Heart right ventricle (tissue), 16 donors: ENCODE measurements around the gene FBP2. TPM values are rescaled to one million over a fixed set of nuclear protein-coding genes. Genes with fewer than 3 reads are reported as not detected.

Source experiments
- ATAC-seq, 8 donors: fragments of 200-7000 bp; cut with Tn5 transposase; one replicate each; pipeline ENCODE4 v1.9.1; 2020; ENCODE audit warnings: mild to moderate bottlenecking in 8 of 8, moderate library complexity in 8 of 8, moderate number of reproducible peaks in 1 of 8
- DNase-seq, 2 donors: peaks; one replicate each; pipeline ENCODE4 v3.0.0-alpha.2; 2020
- H3K27ac ChIP-seq, 10 donors: fragments of 200-600 bp; sonication (generic) in 2 of 10; one replicate each; pipeline versions ENCODE4 v1.5.0 to v1.8.0; 2020 to 2022; ENCODE audit warnings: mild to moderate bottlenecking in 3 of 10
- H3K27me3 ChIP-seq, 7 donors: fragments of 200-600 bp; one replicate each; pipeline ENCODE4 v1.8.0; 2021 to 2022; ENCODE audit warnings: mild to moderate bottlenecking in 2 of 7
- H3K36me3 ChIP-seq, 9 donors: fragments of 200-600 bp; sonication (generic) in 1 of 9; one replicate each; pipeline versions ENCODE4 v1.5.0 to v1.8.0; 2020 to 2022; ENCODE audit warnings: mild to moderate bottlenecking in 2 of 9
- H3K4me1 ChIP-seq, 9 donors: fragments of 200-600 bp; sonication (generic) in 1 of 9; one replicate each; pipeline versions ENCODE4 v1.5.0 to v1.8.0; 2020 to 2022; ENCODE audit warnings: mild to moderate bottlenecking in 4 of 9
- H3K4me3 ChIP-seq, 10 donors: fragments of 200-600 bp; sonication (generic) in 2 of 10; one replicate each; pipeline versions ENCODE4 v1.5.0 to v1.8.0; 2020 to 2022; ENCODE audit warnings: mild to moderate bottlenecking in 7 of 10, moderate library complexity in 2 of 10
- H3K9me3 ChIP-seq, 11 donors: fragments of 200-600 bp in 10 of 11; sonication (generic) in 2 of 11; one replicate each; pipeline versions ENCODE4 v1.5.0 to v1.8.0; 2013 to 2022; ENCODE audit warnings: mild to moderate bottlenecking in 2 of 11, control low read depth in 1 of 11, moderate library complexity in 1 of 11
- CTCF ChIP-seq, 9 donors: fragments of 200-600 bp; sonication (generic) in 2 of 9; IDR thresholded peaks; one replicate each; pipeline versions ENCODE4 v1.5.0 to v1.8.0; 2021 to 2022; ENCODE audit warnings: antibody characterized with exemption in 9 of 9, mild to moderate bottlenecking in 5 of 9, moderate library complexity in 1 of 9
- WGBS, 2 donors: extraction: QIAGEN DNeasy Blood & Tissue Kit; methylation state at CpG; one replicate each; pipeline ENCODE4 v1.1.7; 2013; ENCODE audit warnings: inconsistent platforms in 1 of 2; 5-methylcytosine and 5-hydroxymethylcytosine counted together
- intact Hi-C, 10 donors: fragments of 100-400 bp; cut with DNase I; formaldehyde crosslinking; loops; one replicate each; pipeline versions ENCODE4 v1.11.1 to v1.14.2; 2022
- polyA plus RNA-seq, 2 donors: library from polyadenylated mRNA; stranded (reverse); fragments of 200-250 nt; gene quantifications; one replicate each; pipeline ENCODE4 v1.2.3, GENCODE V29; 2013
- total RNA-seq, 10 donors: library from RNA; stranded (reverse); fragmentation: NEBNext Ultra II Directional in 3 of 10; extraction: Animal tissue kit (Norgen Biotek cat#: 25700) in 3 of 10; gene quantifications; one replicate each; pipeline versions ENCODE4 v1.2.1 to v1.2.4, GENCODE V29; 2021 to 2023
- donor health status: Arrhythmogenic right ventricular cardiomyopathy.
- donor health status: ischemic (EF 13 %, LVEDD 7.1; RV severe dilation, severe dysfunction).
- donor health status: healthy with polysubstance abuse.
- donor health status: DM: no; HTN: yes; CAD: no.
- donor health status: DM: no; HTN: no; CAD: no.
- donor health status: ischemic (EF 25% LVEDD 6.9; RV normal size, moderate dysfunction).
- donor health status: ischemic (EF 25% LVEDD 5.7; RV mildly dilated, moderate dysfunction).
- donor health status: healthy.
- donor health status: DM: yes; HTN: yes; CAD: no.
- donor health status: Ischemic cardiomyopathy.
- donor health status: ischemic (EF 35%, LVEDD 5.7; RV mildly dilated, moderate dysfunction).
- donor health status: nonischemic (EF 11% LVEDD 7.7; RV severe dilation, severe dysfunction).
- donor health status: DM: yes; HTN: yes; CAD: no.
- donor health status: PGD.
- donor health status: ischemic (EF 29% LVEDD 5.4; RV normal size, mild dysfunction).
- donor health status: nonischemic (EF 23%, LVEDD 6.1; RV moderate dilation, normal function).

FBP2 gene
- total and polyA plus RNA-seq, 12 donors = 0.04 to 0.51 TPM; not detected in 10

DNA sequence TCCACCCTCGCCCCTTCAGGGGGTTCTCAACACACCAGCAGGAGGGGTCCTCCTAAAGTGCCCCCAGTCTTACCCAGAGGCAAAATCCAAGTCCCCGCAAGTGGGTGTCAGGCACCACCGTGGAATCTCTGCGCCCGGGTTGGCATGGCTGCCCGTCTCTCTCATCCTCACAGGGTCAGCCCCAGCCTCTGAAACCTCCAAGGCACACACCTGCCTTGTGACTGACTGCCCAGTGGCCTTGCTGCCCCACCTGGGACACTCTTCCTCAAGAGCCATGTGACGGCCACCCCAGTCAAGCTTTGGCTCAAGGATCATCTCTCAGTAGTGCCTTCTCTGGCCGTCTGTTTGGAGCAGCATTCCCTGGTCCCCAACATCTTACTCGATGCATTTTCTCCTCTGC is 4.9 kb downstream of the FBP2 start:
- no peaks in the 10 kb centered on the region for H3K9me3 ChIP-seq
- peaks cover 0 to 30% (median 12%) of the 10 kb centered on the region in 7 donors for H3K27me3 ChIP-seq
- DNase-seq = no peak
- H3K4me3 ChIP-seq = no peak overlapping the region
- 79 to 84% methylated on average over 9 of the region's 9 CpGs for WGBS, 2 donors
- H3K36me3 ChIP-seq = no peaks in the 10 kb centered on the region
- no peaks in the 10 kb centered on the region for H3K4me1 ChIP-seq
- no peak for TF ChIP-seq CTCF (IDR thresholded peaks at IDR 0.05)
- intact Hi-C loops = no loop called here
- no peak for ATAC-seq
- no peak overlapping the region for H3K27ac ChIP-seq

- Histone ChIP-seq H3K27ac (no peak overlapping the region), H3K27me3 (peaks cover 0 to 25% (median 12%) of the 10 kb centered on the region in 7 donors), H3K4me3 (no peak overlapping the region), H3K4me1 (no peaks in the 10 kb centered on the region), H3K36me3 (no peaks in the 10 kb centered on the region), H3K9me3 (no peaks in the 10 kb centered on the region)
- intact Hi-C loops = no loop called here
- ATAC-seq (no peak), DNase-seq (no peak)
- no peak for TF ChIP-seq CTCF (IDR thresholded peaks at IDR 0.05)
- WGBS, 2 donors = 47 to 55% methylated on average over 9 of the region's 9 CpGs
These were observed 6.8 kb downstream of the FBP2 start for GRCh38 chr9:94586814-94587213.

DNA sequence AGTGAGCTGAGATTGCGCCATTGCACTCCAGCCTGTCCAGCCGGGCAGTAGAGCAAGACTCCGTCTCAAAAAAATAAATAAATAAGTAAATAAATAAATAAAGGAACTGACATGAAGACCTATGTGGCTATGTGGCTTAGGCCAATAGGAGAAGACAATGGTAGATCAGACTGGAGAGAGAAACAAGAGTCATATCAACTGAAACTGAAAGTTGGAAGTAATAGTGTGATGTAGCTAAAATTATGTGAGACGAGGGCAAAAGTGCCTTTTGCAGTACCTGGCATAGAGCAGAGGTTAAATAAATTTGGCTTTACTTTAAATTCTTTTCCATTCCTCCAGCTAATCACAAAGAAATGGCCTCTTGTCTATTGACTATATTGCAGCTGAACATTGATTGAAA is 7.3 kb downstream of the FBP2 start:
- Histone ChIP-seq H3K27me3 (peaks cover 0 to 25% (median 9%) of the 10 kb centered on the region in 7 donors), H3K4me1 (no peaks in the 10 kb centered on the region), H3K9me3 (no peaks in the 10 kb centered on the region), H3K27ac (no peak overlapping the region), H3K4me3 (no peak overlapping the region), H3K36me3 (no peaks in the 10 kb centered on the region)
- DNase-seq (no peak), ATAC-seq (no peak)
- TF ChIP-seq CTCF (IDR thresholded peaks at IDR 0.05) = no peak
- WGBS, 2 donors = 84 to 87% methylated on average over 4 of the region's 4 CpGs
- intact Hi-C loops = no loop called here

DNA sequence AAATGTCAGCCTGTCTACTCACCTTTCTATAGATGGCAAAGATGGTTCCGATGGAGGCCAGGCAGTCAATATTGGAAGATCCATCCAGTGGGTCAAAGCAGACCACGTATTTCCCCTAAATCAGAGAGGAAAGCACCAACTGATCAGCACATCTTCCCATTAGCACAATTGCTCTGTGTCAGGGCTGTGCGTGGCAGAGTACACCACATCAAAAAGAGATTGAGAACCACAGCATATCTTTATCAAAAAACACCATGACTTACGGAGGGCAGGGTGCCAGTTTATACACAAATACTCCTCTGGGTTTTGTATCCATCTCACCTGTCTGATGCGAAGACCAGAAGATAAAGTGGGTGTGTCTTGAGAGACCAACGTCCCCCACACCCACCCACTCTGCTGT is 9.1 kb downstream of the FBP2 start:
- TF ChIP-seq CTCF (IDR thresholded peaks at IDR 0.05) = no peak
- Histone ChIP-seq H3K4me3 (no peak overlapping the region), H3K36me3 (no peaks in the 10 kb centered on the region), H3K9me3 (no peaks in the 10 kb centered on the region), H3K4me1 (no peaks in the 10 kb centered on the region), H3K27ac (no peak overlapping the region), H3K27me3 (peaks cover 0 to 25% (median 6%) of the 10 kb centered on the region in 7 donors)
- intact Hi-C loops = no loop called here
- ATAC-seq (no peak), DNase-seq (no peak)
- 83 to 84% methylated on average over 6 of the region's 6 CpGs for WGBS, 2 donors
